GM12878 (cell line): Measurements from ENCODE around the gene FMN2. TPM values are rescaled to one million over a fixed set of nuclear protein-coding genes. Genes with fewer than 3 reads are reported as not detected.

ENCODE experiments used
- ATAC-seq: fragments of 200-7000 bp; cut with Tn5 transposase; 3 replicates; pipeline ENCODE4 v1.9.1; 2020; ENCODE audit warnings: mild to moderate bottlenecking, moderate library complexity
- BruUV-seq: library from RNA; stranded (reverse); fragments of 400-500 nt; replicated peaks from 2 replicates; lab custom pipeline; 2021; lab: Mats Ljungman, UMichigan
- CTCF ChIA-PET: fragments of 300-600 bp; sonication (Branson Sonifier 250); formaldehyde crosslinking; extraction: SDS; loops from one replicate; lab custom pipeline; 2021; ENCODE audit warnings: inconsistent platforms; lab: Yijun Ruan, JAX
- POLR2A ChIA-PET: fragments of 350-600 bp; formaldehyde crosslinking; extraction: SDS; loops from one replicate; lab custom pipeline; 2021; ENCODE audit warnings: inconsistent platforms; lab: Charles Lee
- RAD21 ChIA-PET: fragments of 300-600 bp; sonication (Branson Sonifier 250); formaldehyde crosslinking; loops from one replicate; lab custom pipeline; 2023; ENCODE audit warnings: antibody characterized with exemption; ENCODE audit not compliant: unreplicated experiment; lab: Charles Lee
- SMC1A ChIA-PET: fragments of 300-600 bp; sonication (Branson Sonifier 250); formaldehyde crosslinking; loops from one replicate; lab custom pipeline; 2023; ENCODE audit not compliant: unreplicated experiment, uncharacterized antibody; lab: Charles Lee
- DNase-seq: peaks from one replicate; pipeline ENCODE4 v3.0.0-alpha.2; 2011; ENCODE audit warnings: low read depth, low spot score
- FAIRE-seq: peaks from 3 replicates; lab custom pipeline; 2011; peaks lifted over from hg19 to GRCh38; lab: Jason Lieb, UNC
- H2AFZ ChIP-seq: 2 replicates; pipeline ENCODE4 v1.6.0; 2011; ENCODE audit warnings: low read depth, low read length, control low read depth; ENCODE audit not compliant: control insufficient read depth
- H3K27ac ChIP-seq: 2 replicates; pipeline ENCODE4 v1.5.1; 2011; ENCODE audit warnings: control low read depth; ENCODE audit not compliant: control insufficient read depth, insufficient read depth
- H3K27me3 ChIP-seq, 2 experiments: replicated peaks in 1 of 2; 2 replicates each; pipeline versions ENCODE4 v1.6.0 to v1.6.1; 2011; ENCODE audit warnings: low read length in 1 of 2; ENCODE audit not compliant: control insufficient read depth in 2 of 2, insufficient read depth in 2 of 2
- H3K36me3 ChIP-seq, 2 experiments: 2 replicates each; pipeline ENCODE4 v1.5.1; 2011; ENCODE audit warnings: low read length in 1 of 2; ENCODE audit not compliant: control insufficient read depth in 2 of 2, insufficient read depth in 2 of 2
- H3K4me1 ChIP-seq: 2 replicates; pipeline ENCODE4 v1.6.1; 2011; ENCODE audit warnings: mild to moderate bottlenecking, low read length, moderate library complexity, mixed read lengths; ENCODE audit not compliant: control insufficient read depth, insufficient read depth
- H3K4me2 ChIP-seq: 2 replicates; pipeline ENCODE4 v1.6.0; 2011; ENCODE audit warnings: control low read depth; ENCODE audit not compliant: control insufficient read depth, insufficient read depth
- H3K4me3 ChIP-seq: fragments of 200-600 bp; sonication (generic); 2 replicates; pipeline ENCODE4 v1.5.1; 2016
- H3K79me2 ChIP-seq: 2 replicates; pipeline ENCODE4 v1.6.0; 2011; ENCODE audit warnings: low read length; ENCODE audit not compliant: control insufficient read depth, insufficient read depth
- H3K9ac ChIP-seq: 2 replicates; pipeline ENCODE4 v1.8.0; 2011; ENCODE audit warnings: low read length, control low read depth, mixed read lengths; ENCODE audit not compliant: control insufficient read depth, insufficient read depth
- H3K9me3 ChIP-seq: replicated peaks from 3 replicates; pipeline ENCODE4 v1.5.1; 2011; ENCODE audit warnings: mild to moderate bottlenecking, low read length; ENCODE audit not compliant: control insufficient read depth, insufficient read depth
- H4K20me1 ChIP-seq: 2 replicates; pipeline ENCODE4 v1.6.0; 2011; ENCODE audit not compliant: control insufficient read depth, insufficient read depth
- POU2F2 ChIP-seq: IDR thresholded peaks from 3 replicates; pipeline ENCODE4 v1.6.1; 2011; ENCODE audit warnings: low read depth, mild to moderate bottlenecking, low read length, borderline replicate concordance
- RUNX3 ChIP-seq: IDR thresholded peaks from 2 replicates; pipeline ENCODE4 v1.6.1; 2012; ENCODE audit warnings: low read length, inconsistent platforms
- WGBS: methylation state at CpG from one replicate; pipeline ENCODE4 v1.1.6; 2016; ENCODE audit warnings: low lambda C conversion rate; ENCODE audit not compliant: insufficient replicate concordance, insufficient coverage; ENCODE audit errors: missing lambda C conversion rate; 5-methylcytosine and 5-hydroxymethylcytosine counted together
- in situ Hi-C: fragments of 300-500 bp; cut with MboI; formaldehyde crosslinking; loops from 9 replicates; pipeline ENCODE4 v1.14.3; 2018; ENCODE audit warnings: mixed read lengths
- intact Hi-C: fragments of 100-400 bp; cut with micrococcal nuclease; formaldehyde crosslinking; loops from one replicate; pipeline ENCODE4 v1.14.2; 2022; ENCODE audit not compliant: unreplicated experiment
- polyA plus RNA-seq, 11 experiments: library from polyadenylated mRNA; depleted of rRNA in 4 of 11; unstranded in 6 of 11; stranded (reverse) in 5 of 11; fragments of >200 nt; fragmentation: Nextera tagmentation in 4 of 11; fragmentation: Illumina TruSeq in 1 of 11; extraction: Ambion mirVana in 4 of 11; extraction: Trizol in 1 of 11; gene quantifications; 1 replicate in 1 of 11; 2 replicates in 10 of 11; pipeline versions ENCODE4 v1.2.1 to v1.2.3, GENCODE V29; 2011 to 2016; ENCODE audit warnings: inconsistent platforms in 2 of 11, missing spikeins in 2 of 11, low read depth in 1 of 11
- total RNA-seq, 4 experiments: library from RNA; depleted of rRNA in 3 of 4; stranded (reverse); fragments of >200 nt in 3 of 4; fragmentation: Illumina TruSeq in 1 of 4; extraction: Trizol in 1 of 4; gene quantifications; 2 replicates each; pipeline versions ENCODE4 v1.2.1 to v1.2.3, GENCODE V29; 2013 to 2021
- TF ChIP-seq, protein P1 (sequence below): fragments of 450-650 bp; IDR thresholded peaks from 2 replicates; pipeline ENCODE4 v1.6.1; 2017; ENCODE audit warnings: mild to moderate bottlenecking, low read depth, inconsistent platforms; ENCODE audit not compliant: poor library complexity, severe bottlenecking
- TF ChIP-seq, protein P2 (sequence below): IDR thresholded peaks from 2 replicates; pipeline ENCODE4 v1.6.1; 2011; ENCODE audit warnings: low read depth, mild to moderate bottlenecking, low read length, moderate library complexity, borderline replicate concordance; ENCODE audit errors: extremely low read depth
- TF ChIP-seq, protein P3 (sequence below): fragments of 450-650 bp; IDR thresholded peaks from 2 replicates; pipeline ENCODE4 v1.6.1; 2017; ENCODE audit warnings: borderline replicate concordance

FMN2 gene
- total and polyA plus RNA-seq, 10 of the 15 experiments (the other 5 are each of a cell fraction or from before 2014, with no cell fraction given), result 0.60 TPM; not detected in 9

DNA sequence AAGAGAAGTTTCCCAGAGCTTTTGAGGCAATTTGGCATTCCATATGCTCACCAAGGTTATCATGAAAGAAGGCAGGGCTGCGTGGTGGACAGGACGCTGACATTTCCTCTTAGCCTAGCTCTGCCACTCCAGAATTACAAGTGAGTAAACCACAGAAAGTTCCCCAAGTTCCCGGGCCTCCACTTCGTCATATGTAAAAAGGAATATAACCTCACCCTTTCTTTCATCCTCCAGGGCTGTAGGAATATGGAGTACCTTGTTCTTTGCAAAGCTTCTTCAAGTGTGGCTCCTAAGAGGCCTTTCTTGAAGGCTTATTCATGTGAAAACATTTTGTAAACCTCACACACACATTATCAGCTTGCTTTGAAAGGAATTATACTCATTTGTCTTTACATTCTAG lies 310.0 kb downstream of the FMN2 start:
- SMC1A ChIA-PET, result no interaction called here
- BruUV-seq, result no TSS peak
- intact Hi-C loops (no loop called here), in situ Hi-C loops (no loop called here)
- no peaks in the 10 kb centered on the region for H3K79me2 ChIP-seq
- H4K20me1 ChIP-seq, result no peaks in the 10 kb centered on the region
- RAD21 ChIA-PET, result no interaction called here
- no peak overlapping the region for H3K4me3 ChIP-seq
- no peak overlapping the region for H3K9ac ChIP-seq
- H3K27ac ChIP-seq, result no peak overlapping the region
- CTCF ChIA-PET, result no interaction called here
- no peaks in the 10 kb centered on the region for H3K36me3 ChIP-seq
- no peak overlapping the region for H3K4me2 ChIP-seq
- WGBS, result 0% methylated on average over 4 of the region's 4 CpGs
- no peak overlapping the region for H2AFZ ChIP-seq
- ATAC-seq, result no peak
- H3K4me1 ChIP-seq, result no peaks in the 10 kb centered on the region
- no peaks in the 10 kb centered on the region for H3K27me3 ChIP-seq
- H3K9me3 ChIP-seq, result no peaks in the 10 kb centered on the region
- FAIRE-seq, result no peak
- no peak for TF ChIP-seq RUNX3
- no peak for TF ChIP-seq POU2F2
- TF ChIP-seq, protein P1, sequence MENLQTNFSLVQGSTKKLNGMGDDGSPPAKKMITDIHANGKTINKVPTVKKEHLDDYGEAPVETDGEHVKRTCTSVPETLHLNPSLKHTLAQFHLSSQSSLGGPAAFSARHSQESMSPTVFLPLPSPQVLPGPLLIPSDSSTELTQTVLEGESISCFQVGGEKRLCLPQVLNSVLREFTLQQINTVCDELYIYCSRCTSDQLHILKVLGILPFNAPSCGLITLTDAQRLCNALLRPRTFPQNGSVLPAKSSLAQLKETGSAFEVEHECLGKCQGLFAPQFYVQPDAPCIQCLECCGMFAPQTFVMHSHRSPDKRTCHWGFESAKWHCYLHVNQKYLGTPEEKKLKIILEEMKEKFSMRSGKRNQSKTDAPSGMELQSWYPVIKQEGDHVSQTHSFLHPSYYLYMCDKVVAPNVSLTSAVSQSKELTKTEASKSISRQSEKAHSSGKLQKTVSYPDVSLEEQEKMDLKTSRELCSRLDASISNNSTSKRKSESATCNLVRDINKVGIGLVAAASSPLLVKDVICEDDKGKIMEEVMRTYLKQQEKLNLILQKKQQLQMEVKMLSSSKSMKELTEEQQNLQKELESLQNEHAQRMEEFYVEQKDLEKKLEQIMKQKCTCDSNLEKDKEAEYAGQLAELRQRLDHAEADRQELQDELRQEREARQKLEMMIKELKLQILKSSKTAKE, result no peak
- TF ChIP-seq, protein P2, sequence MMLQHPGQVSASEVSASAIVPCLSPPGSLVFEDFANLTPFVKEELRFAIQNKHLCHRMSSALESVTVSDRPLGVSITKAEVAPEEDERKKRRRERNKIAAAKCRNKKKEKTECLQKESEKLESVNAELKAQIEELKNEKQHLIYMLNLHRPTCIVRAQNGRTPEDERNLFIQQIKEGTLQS, result no peak
- TF ChIP-seq, protein P3, sequence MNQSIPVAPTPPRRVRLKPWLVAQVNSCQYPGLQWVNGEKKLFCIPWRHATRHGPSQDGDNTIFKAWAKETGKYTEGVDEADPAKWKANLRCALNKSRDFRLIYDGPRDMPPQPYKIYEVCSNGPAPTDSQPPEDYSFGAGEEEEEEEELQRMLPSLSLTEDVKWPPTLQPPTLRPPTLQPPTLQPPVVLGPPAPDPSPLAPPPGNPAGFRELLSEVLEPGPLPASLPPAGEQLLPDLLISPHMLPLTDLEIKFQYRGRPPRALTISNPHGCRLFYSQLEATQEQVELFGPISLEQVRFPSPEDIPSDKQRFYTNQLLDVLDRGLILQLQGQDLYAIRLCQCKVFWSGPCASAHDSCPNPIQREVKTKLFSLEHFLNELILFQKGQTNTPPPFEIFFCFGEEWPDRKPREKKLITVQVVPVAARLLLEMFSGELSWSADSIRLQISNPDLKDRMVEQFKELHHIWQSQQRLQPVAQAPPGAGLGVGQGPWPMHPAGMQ, result no peak
- TF ChIP-seq, all 136 proteins: peak for 0
- no peak for DNase-seq
- POLR2A ChIA-PET, result no interaction called here
